IPS-11a (cell line): ENCODE results near the gene OR9A2.
"Not testable (repeated sequence)": the region's sequence is repeated elsewhere in the genome, so short reads cannot be mapped to it uniquely, and the experiment has no call there.

Experiments used
- H3K4me3 ChIP-seq: one replicate; pipeline ENCODE4 v1.5.1; 2013; ENCODE audit warnings: low read depth, low read length, control low read depth

OR9A2 gene

GRCh38 chr7:142978402-142978801 lies 48.5 kb downstream of the OR9A2 start:
- H3K4me3 ChIP-seq, result not testable (repeated sequence)
